HepG2 (cell line): Measurements from ENCODE around the gene MED20. TPM values are rescaled to one million over a fixed set of nuclear protein-coding genes. Genes with fewer than 3 reads are reported as not detected.

Source experiments
- ERF ChIP-seq: IDR thresholded peaks from 2 replicates; pipeline ENCODE4 v1.6.1; 2018; ENCODE audit warnings: missing biosample characterization, missing genetic modification reagents
- HMGXB4 ChIP-seq, 2 experiments: sonication (generic) in 1 of 2; formaldehyde crosslinking in 1 of 2; IDR thresholded peaks; 2 replicates each; pipeline versions ENCODE4 v1.4.0 to v1.6.1; 2018 to 2020; ENCODE audit warnings: missing genetic modification reagents in 2 of 2, borderline replicate concordance in 1 of 2, low read depth in 1 of 2, mild to moderate bottlenecking in 1 of 2, missing biosample characterization in 1 of 2
- HOXD1 ChIP-seq: sonication (generic); formaldehyde crosslinking; IDR thresholded peaks from 2 replicates; pipeline ENCODE4 v1.5.0; 2020; ENCODE audit warnings: missing genetic modification reagents
- POLR2A ChIP-seq, 2 experiments: IDR thresholded peaks; 2 replicates each; pipeline ENCODE4 v1.6.1; 2011; ENCODE audit warnings: low read depth in 2 of 2, low read length in 2 of 2, mild to moderate bottlenecking in 1 of 2, moderate library complexity in 1 of 2; ENCODE audit not compliant: insufficient read depth in 1 of 2
- SALL1 ChIP-seq: sonication (generic); formaldehyde crosslinking; IDR thresholded peaks from 2 replicates; pipeline ENCODE4 v1.8.0; 2022; ENCODE audit warnings: mild to moderate bottlenecking, missing genetic modification reagents
- SRSF4 ChIP-seq: fragments of 200-400 bp; formaldehyde crosslinking; IDR thresholded peaks from one replicate; pipeline ENCODE4 v1.6.1; 2018; ENCODE audit warnings: mild to moderate bottlenecking, low read depth, low read length, moderate library complexity; ENCODE audit not compliant: poor library complexity, severe bottlenecking
- TAF1 ChIP-seq: sonication (generic); formaldehyde crosslinking; IDR thresholded peaks from 2 replicates; pipeline ENCODE4 v1.4.0; 2020; ENCODE audit warnings: missing genetic modification reagents
- TEAD2 ChIP-seq: sonication (generic); formaldehyde crosslinking; IDR thresholded peaks from 2 replicates; pipeline ENCODE4 v1.9.0; 2021; ENCODE audit warnings: missing genetic modification reagents
- U2AF2 ChIP-seq: fragments of 200-400 bp; formaldehyde crosslinking; IDR thresholded peaks from 2 replicates; pipeline ENCODE4 v1.6.1; 2017; ENCODE audit warnings: low read depth, mild to moderate bottlenecking, low read length
- ZBTB14 ChIP-seq: sonication (generic); formaldehyde crosslinking; IDR thresholded peaks from 2 replicates; pipeline ENCODE4 v1.4.0; 2020; ENCODE audit warnings: missing genetic modification reagents
- ZIK1 ChIP-seq: sonication (generic); formaldehyde crosslinking; IDR thresholded peaks from 2 replicates; pipeline ENCODE4 v1.5.0; 2020; ENCODE audit warnings: mild to moderate bottlenecking, low read depth, missing genetic modification reagents, borderline replicate concordance
- ZMAT3 ChIP-seq: sonication (generic); formaldehyde crosslinking; conservative IDR thresholded peaks from 2 replicates; pipeline ENCODE4 v1.7.0; 2021; ENCODE audit warnings: missing genetic modification reagents
- ZNF556 ChIP-seq: sonication (generic); formaldehyde crosslinking; IDR thresholded peaks from 2 replicates; pipeline ENCODE4 v1.4.0; 2020; ENCODE audit warnings: mild to moderate bottlenecking, missing genetic modification reagents, borderline replicate concordance
- ZNF800 ChIP-seq: sonication (generic); formaldehyde crosslinking; IDR thresholded peaks from 2 replicates; pipeline ENCODE4 v1.4.0; 2020; ENCODE audit warnings: missing genetic modification reagents
- ZSCAN30 ChIP-seq: sonication (generic); formaldehyde crosslinking; IDR thresholded peaks from 2 replicates; pipeline ENCODE4 v1.5.0; 2020; ENCODE audit warnings: mild to moderate bottlenecking, missing genetic modification reagents
- polyA plus RNA-seq, 8 experiments: library from polyadenylated mRNA; depleted of rRNA in 3 of 8; stranded (reverse) in 7 of 8; unstranded in 1 of 8; fragments of >200 nt; fragmentation: Illumina TruSeq in 4 of 8; extraction: Trizol in 4 of 8; gene quantifications; 2 replicates each; pipeline versions ENCODE4 v1.2.1 to v1.2.3, GENCODE V29; 2011 to 2016; ENCODE audit warnings: low read depth in 4 of 8, missing spikeins in 1 of 8, mixed read lengths in 1 of 8; ENCODE audit not compliant: insufficient read depth in 1 of 8
- total RNA-seq, 5 experiments: library from RNA; depleted of rRNA; stranded (reverse); fragments of >200 nt; fragmentation: Illumina TruSeq; extraction: Trizol; gene quantifications; 2 replicates each; pipeline ENCODE4 v1.2.3, GENCODE V29; 2016; ENCODE audit warnings: low read depth in 1 of 5
- TF ChIP-seq, protein P1 (sequence below), 2 experiments: IDR thresholded peaks; 2 replicates each; pipeline ENCODE4 v1.6.1; 2011 to 2012; ENCODE audit warnings: low read length in 2 of 2, borderline replicate concordance in 1 of 2, low read depth in 1 of 2, mild to moderate bottlenecking in 1 of 2, moderate library complexity in 1 of 2
- TF ChIP-seq, protein P2 (sequence below): IDR thresholded peaks from 2 replicates; pipeline ENCODE4 v1.6.1; 2016

Gene MED20
- total and polyA plus RNA-seq, 2 of the 13 experiments (the other 11 are each of a cell fraction or from before 2014, with no cell fraction given): 28.1 to 41.1 TPM

DNA sequence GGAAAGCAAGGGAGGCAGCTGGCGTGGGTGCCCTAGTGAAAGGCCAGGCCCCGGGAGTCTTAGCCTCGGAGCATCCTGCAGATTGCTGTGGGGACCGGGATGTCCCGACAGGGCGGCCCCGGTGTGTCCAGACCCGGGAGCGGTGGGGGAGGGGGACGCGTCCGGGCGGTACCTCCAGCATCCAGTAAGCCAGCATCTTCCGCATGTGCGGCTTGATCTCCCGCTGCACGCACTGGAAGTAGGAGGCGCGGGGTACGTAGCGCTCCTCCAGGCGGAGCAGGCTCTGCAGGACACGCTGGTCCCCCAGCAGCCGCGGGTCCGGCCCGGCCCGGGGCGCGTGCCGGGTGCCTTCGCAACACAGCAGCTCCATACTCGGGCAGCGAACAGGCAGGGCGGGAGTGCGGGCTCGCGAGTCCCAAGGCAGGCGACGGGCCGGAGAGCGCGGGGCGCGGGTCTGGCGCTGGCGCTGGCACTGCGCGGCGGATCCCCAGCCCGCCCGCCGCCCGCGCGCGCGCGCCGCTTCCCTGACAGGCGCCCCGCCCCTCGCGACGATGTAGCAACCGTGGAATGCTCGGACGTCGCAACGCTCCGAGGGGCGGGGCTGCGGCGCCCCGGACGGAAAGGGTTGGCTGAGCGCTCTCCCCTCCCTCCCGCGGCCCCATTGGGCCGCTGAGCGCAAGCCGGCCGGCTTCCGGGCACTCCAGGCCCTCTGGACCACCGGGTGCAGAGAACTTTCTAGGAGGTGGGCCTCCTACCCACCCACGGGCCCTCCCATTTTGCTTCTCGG lies 20.5 kb upstream of the MED20 start, which contains the start of gene CCND3 (continued):
- TF ChIP-seq ZBTB14 (CRISPR knock-in tag): peak; percentile 72
- peak; percentile 27; the same call in 1 of the 2 replicates for TF ChIP-seq ZNF556 (CRISPR knock-in tag)
- TF ChIP-seq TEAD2 (CRISPR knock-in tag): peak; percentile 14; the same call in 1 of the 2 replicates
- 0 out of 2 replicates have a peak, but pooled peaks have one; percentile 43 for TF ChIP-seq ERF (CRISPR knock-in tag)
- TF ChIP-seq SRSF4: no peak
- no peak for TF ChIP-seq U2AF2
- TF ChIP-seq HMGXB4 (CRISPR knock-in tag; IDR thresholded peaks at IDR 0.05; ENCODE audit: borderline replicate concordance in 1 of 2, low read depth in 1 of 2): peak; percentile 32 to 79; a peak in 3 of 4 replicates
- TF ChIP-seq, protein P1, sequence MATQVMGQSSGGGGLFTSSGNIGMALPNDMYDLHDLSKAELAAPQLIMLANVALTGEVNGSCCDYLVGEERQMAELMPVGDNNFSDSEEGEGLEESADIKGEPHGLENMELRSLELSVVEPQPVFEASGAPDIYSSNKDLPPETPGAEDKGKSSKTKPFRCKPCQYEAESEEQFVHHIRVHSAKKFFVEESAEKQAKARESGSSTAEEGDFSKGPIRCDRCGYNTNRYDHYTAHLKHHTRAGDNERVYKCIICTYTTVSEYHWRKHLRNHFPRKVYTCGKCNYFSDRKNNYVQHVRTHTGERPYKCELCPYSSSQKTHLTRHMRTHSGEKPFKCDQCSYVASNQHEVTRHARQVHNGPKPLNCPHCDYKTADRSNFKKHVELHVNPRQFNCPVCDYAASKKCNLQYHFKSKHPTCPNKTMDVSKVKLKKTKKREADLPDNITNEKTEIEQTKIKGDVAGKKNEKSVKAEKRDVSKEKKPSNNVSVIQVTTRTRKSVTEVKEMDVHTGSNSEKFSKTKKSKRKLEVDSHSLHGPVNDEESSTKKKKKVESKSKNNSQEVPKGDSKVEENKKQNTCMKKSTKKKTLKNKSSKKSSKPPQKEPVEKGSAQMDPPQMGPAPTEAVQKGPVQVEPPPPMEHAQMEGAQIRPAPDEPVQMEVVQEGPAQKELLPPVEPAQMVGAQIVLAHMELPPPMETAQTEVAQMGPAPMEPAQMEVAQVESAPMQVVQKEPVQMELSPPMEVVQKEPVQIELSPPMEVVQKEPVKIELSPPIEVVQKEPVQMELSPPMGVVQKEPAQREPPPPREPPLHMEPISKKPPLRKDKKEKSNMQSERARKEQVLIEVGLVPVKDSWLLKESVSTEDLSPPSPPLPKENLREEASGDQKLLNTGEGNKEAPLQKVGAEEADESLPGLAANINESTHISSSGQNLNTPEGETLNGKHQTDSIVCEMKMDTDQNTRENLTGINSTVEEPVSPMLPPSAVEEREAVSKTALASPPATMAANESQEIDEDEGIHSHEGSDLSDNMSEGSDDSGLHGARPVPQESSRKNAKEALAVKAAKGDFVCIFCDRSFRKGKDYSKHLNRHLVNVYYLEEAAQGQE (IDR thresholded peaks at IDR 0.05; ENCODE audit: borderline replicate concordance in 1 of 2, low read depth in 1 of 2, low read length in 2 of 2): no peak
- peak; percentile 70; the same call in 1 of the 2 replicates for TF ChIP-seq ZMAT3 (CRISPR knock-in tag)
- TF ChIP-seq, protein P2, sequence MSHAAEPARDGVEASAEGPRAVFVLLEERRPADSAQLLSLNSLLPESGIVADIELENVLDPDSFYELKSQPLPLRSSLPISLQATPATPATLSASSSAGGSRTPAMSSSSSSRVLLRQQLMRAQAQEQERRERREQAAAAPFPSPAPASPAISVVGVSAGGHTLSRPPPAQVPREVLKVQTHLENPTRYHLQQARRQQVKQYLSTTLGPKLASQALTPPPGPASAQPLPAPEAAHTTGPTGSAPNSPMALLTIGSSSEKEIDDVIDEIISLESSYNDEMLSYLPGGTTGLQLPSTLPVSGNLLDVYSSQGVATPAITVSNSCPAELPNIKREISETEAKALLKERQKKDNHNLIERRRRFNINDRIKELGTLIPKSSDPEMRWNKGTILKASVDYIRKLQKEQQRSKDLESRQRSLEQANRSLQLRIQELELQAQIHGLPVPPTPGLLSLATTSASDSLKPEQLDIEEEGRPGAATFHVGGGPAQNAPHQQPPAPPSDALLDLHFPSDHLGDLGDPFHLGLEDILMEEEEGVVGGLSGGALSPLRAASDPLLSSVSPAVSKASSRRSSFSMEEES (CRISPR knock-in tag): 0 out of 2 replicates have a peak, but pooled peaks have one; percentile 14
- TF ChIP-seq POLR2A (IDR thresholded peaks at IDR 0.05; ENCODE audit: insufficient read depth in 1 of 2, low read depth in 2 of 2, low read length in 2 of 2): peak; percentile 49 to 50; a peak in 3 of 4 replicates
- TF ChIP-seq HOXD1 (CRISPR knock-in tag): peak; percentile 50; the same call in 1 of the 2 replicates
- peak; percentile 84; the same call in 1 of the 2 replicates for TF ChIP-seq ZNF800 (CRISPR knock-in tag)
- TF ChIP-seq ZSCAN30: no peak
- peak; percentile 51; the same call in 1 of the 2 replicates for TF ChIP-seq TAF1
- TF ChIP-seq SALL1 (CRISPR knock-in tag): peak; percentile 63; the same call in 1 of the 2 replicates
- 0 out of 2 replicates have a peak, but pooled peaks have one; percentile 65 for TF ChIP-seq ZIK1
